Caki2 (cell line): ENCODE data around the gene NEK11. TPM values are rescaled to one million over a fixed set of nuclear protein-coding genes. Genes with fewer than 3 reads are reported as not detected.
"Not testable (repeated sequence)": the region's sequence is repeated elsewhere in the genome, so short reads cannot be mapped to it uniquely, and the experiment has no call there.

Experiments
- DNase-seq: peaks from one replicate; pipeline ENCODE4 v3.0.0-alpha.2; 2015; ENCODE audit warnings: low read depth
- in situ Hi-C: cut with HindIII; loops from 2 replicates; pipeline ENCODE4 v1.10.0; 2016; ENCODE audit warnings: low sequenced_read_pairs, low pct_unique_long_range_greater_than_20kb, mixed read lengths
- total RNA-seq: library from RNA; depleted of rRNA; stranded (reverse); fragments of >200 nt; shearing (Covaris generic); gene quantifications from 2 replicates; pipeline ENCODE4 v1.2.3, GENCODE V29; 2014; ENCODE audit warnings: low replicate concordance

The NEK11 gene
- total RNA-seq, 1 experiment from 2014 or later = 8.1 TPM

- in situ Hi-C loops = no loop called here
- DNase-seq = peak; percentile 4
Observed at GRCh38 chr3:131036200-131036816, 9.6 kb downstream of the NEK11 start.

- in situ Hi-C loops = no loop called here
- DNase-seq = no peak
Observed at GRCh38 chr3:131036986-131037385, 10.3 kb downstream of the NEK11 start.

- DNase-seq = no peak
- in situ Hi-C loops = no loop called here
Observed at GRCh38 chr3:131038326-131038725, 11.6 kb downstream of the NEK11 start.

- DNase-seq, in situ Hi-C loops: not testable (repeated sequence)
Observed at GRCh38 chr3:131042271-131042985, 15.8 kb downstream of the NEK11 start.

- no peak for DNase-seq
- in situ Hi-C loops = no loop called here
Observed at GRCh38 chr3:131047582-131047981, 20.9 kb downstream of the NEK11 start.

- in situ Hi-C loops = no loop called here
- DNase-seq = no peak
Observed at GRCh38 chr3:131048030-131048429, 21.4 kb downstream of the NEK11 start.

- in situ Hi-C loops = no loop called here
- DNase-seq = no peak
Observed at GRCh38 chr3:131050001-131050400, 23.3 kb downstream of the NEK11 start.

DNA sequence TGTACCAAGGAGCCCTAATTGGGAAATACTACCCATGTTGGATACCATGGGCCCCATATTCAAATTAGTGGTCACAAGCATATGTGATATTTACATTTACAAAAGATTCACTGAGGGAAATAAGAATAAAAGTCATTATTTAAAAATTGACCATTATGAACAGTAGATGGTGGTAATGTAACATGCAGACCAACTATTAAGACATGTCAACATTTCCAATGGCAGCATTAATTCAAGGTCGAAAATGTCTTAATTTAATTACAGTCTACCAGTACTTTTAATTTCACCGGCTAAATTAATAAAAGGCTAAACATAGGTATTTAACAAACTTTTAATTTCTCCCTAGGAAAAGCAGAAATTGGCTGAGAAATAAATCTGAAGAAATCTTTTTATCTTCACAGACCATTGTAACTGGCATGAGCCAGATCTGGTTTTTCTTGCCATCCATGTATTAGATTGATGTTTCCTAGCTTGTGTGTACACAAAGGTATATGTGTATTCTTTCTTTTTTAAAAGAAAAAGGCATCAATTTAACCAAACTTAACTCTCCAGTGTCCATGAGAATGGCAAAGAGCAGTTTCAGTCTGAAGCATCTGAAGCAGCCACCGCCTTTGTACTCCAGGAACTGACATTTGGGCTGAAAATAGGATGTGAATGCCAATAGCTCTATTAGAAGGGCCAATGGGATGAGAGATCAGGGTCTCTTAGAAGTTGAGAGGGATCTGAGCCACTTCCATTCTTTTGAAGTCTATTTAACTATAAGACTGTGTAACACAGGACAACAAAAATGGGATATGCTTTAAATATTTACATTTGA is 26.6 kb downstream of the NEK11 start:
- DNase-seq = no peak
- in situ Hi-C loops = no loop called here

- no peak for DNase-seq
- in situ Hi-C loops = no loop called here
Observed at GRCh38 chr3:131067983-131068382, 41.3 kb downstream of the NEK11 start.

DNA sequence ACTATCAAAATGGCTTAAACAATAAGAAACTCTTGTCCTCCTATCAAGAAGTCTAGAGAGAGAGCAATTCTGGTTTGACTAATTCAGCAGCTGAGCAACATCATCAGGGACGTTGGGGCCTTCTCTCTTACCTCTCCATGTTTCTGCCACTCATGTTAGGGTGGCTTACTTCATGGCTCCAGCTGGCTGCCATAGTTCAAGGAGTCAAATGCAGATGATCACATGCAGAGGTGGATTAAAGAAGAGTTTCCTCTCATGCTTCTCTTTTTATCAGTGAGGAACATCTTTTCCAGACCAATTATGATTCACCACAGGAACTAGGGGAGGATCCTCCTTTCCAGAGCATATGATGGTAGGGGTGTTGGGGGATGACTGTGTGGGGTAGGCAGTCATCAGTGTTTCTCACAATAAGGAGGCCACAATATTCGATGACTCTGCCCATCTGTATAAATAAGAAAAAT is 45.5 kb downstream of the NEK11 start:
- no peak for DNase-seq
- in situ Hi-C loops = no loop called here

- no peak for DNase-seq
Observed at GRCh38 chr3:131072845-131073244, 46.2 kb downstream of the NEK11 start.

DNA sequence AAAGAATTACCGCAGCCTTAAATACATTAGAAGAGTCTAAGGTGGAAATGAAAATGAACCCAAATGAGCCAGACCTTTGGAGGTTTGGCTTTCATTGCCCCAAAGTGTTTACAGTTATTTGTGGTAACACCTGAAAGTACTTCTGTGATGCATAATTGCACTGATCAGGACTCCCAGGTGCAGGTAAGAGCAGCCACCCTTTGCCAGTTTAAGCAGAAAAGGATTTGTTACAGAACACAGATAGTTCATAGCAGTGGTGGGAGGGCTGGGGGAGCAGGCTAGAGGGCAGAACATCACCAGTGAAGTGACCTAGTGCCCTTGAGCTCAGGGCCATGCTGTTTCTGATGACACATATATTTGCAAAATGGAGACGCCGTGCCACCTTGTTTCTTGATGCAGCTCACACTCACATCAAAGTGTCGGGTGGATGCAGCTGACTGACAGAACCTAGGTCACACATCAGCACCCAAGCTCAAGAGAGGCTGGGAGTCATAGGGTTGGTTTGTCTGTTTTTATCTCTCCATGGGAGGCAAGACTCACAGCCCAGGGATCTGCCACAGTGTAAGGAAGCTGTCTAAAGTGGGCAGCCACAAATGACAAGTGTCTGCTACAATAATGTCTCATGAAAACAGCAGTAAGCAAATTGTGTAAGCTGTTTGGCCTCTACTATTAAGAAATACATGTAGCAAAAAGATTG is 49.1 kb downstream of the NEK11 start:
- in situ Hi-C loops = no loop called here
- DNase-seq = no peak

More at GRCh38 chr3:131072845-131073244, 46.2 kb downstream of the NEK11 start:
- in situ Hi-C loops = no loop called here

DNA sequence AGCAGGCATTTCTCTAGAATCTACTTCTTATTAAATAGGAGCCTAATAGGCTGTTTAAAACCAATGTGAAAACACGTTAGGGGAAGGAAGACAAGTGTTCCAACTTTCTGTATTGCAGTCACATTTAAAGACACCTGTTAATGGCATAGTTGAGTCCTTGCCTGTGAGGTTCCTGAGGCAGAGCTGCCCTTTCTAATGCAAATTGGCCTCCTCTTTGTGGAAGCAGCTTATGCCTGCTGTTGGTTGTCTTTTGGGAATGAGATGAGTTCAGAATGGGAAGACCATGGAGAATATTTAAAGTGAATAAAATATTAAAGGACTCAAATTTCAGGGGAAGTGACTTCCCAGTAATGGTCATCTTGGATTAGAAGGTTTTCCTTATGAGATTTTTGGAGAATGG is 51.2 kb downstream of the NEK11 start:
- no peak for DNase-seq
- in situ Hi-C loops = no loop called here

DNA sequence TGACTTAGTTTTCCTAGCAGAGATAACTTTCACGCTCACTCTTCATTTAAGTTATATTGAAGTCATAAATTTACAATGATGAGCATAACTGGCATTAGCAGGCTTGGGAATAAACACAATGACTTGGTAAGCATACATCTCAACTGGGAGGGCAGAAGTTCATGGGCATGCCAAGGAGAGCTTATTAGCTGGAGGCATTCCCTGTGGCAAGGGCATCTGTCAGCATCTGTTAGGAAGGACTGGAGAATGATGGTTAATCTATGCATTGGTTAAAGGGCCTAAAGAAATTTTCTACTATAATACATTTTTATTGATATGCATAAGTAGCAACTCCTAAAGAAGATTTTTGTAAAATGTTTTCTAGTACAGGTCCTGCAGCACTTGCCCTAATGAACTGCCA is 52.4 kb downstream of the NEK11 start:
- in situ Hi-C loops = no loop called here
- DNase-seq = no peak

DNA sequence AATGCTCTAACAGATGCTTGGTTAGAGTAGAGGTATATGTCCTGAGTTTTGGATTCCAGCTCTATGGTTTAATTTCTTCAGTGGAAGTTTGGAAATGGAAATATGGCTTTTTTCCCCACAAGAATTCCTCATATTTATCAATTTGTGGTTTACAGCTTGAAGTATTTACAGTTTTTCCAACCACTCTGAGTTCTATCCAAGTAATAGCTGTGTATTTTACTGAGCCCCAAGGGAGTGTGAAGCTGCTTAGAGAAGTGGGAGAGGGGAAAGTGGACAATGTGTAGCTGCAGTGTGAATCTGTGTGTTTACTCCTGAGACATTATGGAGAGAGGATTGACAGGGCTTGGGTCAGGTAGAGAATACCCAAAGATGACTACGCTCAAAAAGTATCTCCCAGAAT is 54.5 kb downstream of the NEK11 start:
- in situ Hi-C loops = no loop called here
- DNase-seq = no peak

- no peak for DNase-seq
- in situ Hi-C loops = no loop called here
Observed at GRCh38 chr3:131082246-131082645, 55.6 kb downstream of the NEK11 start.

DNA sequence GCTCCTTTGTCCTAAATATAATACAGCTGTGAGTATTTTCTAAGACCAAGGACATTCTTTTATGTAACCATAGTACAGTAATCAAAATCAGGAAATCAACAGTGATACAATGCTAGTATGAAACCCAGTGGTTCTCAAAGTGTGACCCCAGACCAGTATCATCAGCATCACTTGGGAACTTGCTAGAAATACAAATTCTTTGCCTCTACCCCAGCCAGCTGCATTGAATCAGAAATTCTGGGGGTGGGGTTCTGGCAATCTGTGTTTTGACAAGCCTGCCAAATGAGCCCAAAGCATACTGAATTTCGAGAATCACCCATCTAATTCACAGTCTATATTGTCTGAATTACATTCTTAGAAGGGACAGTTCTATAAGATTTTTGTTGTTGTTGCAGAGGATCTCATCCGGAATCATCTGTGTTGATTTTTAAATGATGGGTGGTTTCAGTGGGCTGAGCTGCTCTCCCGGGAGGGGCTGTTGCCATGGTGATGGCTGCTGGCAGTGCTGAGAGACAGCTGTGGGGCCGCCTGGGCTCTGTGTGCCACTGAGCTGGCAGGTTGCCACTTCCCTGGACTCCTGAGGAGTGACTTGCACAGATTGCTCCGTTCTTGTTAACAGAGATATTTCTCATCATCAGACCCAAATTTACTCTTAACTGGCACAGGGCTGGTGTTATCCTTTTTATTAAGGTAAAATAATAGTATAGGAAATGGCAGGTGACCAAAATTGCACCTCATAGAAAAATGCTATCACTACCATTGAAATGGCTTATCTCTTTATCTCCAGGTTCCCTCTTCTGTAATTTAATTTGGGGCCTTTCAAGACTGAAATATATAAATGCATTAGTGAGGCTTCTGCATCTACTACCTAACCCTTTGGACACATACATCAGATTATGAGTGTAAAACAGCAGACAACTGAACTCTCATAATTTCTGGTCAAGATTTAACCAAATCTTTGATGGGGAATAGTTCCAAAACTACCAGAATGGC is 56.5 kb downstream of the NEK11 start:
- in situ Hi-C loops = no loop called here
- DNase-seq = no peak
